ENCODE results near the gene HMGN1. TPM values are rescaled to one million over a fixed set of nuclear protein-coding genes. Genes with fewer than 3 reads are reported as not detected.
"Not testable (repeated sequence)": the region's sequence is repeated elsewhere in the genome, so short reads cannot be mapped to it uniquely, and the experiment has no call there.

HMGN1 gene, protein sequence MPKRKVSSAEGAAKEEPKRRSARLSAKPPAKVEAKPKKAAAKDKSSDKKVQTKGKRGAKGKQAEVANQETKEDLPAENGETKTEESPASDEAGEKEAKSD
- 283 TPM for polyA plus RNA-seq

DNA sequence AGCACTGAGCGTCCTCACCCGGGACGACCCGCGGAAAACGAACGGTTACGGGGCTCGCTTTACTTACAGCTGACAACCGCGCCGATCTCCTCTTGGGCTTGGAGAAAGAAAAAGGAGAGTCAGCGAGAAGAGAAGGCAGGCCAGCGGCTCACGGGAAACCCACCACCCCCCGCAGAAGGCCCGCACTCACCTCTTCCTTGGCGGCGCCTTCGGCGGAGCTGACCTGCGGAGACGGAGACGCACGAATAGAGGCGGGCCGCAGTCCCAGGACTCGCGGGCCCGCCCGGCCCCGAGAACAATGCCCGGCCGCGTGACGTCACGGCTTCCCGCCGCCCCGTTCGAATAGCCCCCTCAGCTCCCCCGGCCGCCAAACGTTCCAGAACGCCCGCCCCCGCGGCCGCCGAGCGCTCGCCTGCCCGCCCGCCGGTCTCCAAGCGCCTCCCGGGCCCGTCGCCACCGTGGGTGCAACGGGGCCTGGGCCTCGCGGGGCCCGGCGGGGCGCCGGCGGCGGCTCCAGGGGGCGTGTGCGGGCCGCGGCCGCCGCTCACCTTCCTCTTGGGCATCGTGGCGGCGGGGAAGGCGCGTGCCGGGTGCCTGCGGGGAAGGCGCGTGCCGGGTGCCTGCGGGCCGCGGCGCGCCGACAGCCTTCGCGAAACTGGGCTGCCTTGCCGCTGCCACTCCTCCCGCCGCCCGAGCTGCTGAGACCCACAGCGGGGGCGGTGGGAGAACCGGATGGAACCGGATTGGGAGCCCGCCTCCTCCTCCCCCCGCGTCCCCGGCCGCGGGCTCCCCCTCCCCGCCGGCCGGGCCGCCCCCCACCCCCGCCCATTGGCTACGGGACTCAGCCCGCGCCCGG, at the start of gene HMGN1:
TSS of gene HMGN1 (minus strand) at position 734 of the 856 bp plus-strand sequence. CDS start at position 563, 171 bp downstream.
- H3K27me3 Mint-ChIP-seq = peaks cover 3% of the 10 kb centered on the region
- H3K27ac Mint-ChIP-seq = peak within 1 kb of the TSS; percentile 98 to 100 (median 99)
- peaks cover 4% of the 10 kb centered on the region for H3K36me3 Mint-ChIP-seq
- H3K4me3 Mint-ChIP-seq = peak within 1 kb of the TSS; percentile 98 to 99 (median 99)
- peaks cover 17 to 36% (median 30%) of the 10 kb centered on the region in 3 donors for H3K4me1 Mint-ChIP-seq
- H3K9me3 Mint-ChIP-seq = peaks cover 0 to 3% (median 0%) of the 10 kb centered on the region in 3 donors

DNA sequence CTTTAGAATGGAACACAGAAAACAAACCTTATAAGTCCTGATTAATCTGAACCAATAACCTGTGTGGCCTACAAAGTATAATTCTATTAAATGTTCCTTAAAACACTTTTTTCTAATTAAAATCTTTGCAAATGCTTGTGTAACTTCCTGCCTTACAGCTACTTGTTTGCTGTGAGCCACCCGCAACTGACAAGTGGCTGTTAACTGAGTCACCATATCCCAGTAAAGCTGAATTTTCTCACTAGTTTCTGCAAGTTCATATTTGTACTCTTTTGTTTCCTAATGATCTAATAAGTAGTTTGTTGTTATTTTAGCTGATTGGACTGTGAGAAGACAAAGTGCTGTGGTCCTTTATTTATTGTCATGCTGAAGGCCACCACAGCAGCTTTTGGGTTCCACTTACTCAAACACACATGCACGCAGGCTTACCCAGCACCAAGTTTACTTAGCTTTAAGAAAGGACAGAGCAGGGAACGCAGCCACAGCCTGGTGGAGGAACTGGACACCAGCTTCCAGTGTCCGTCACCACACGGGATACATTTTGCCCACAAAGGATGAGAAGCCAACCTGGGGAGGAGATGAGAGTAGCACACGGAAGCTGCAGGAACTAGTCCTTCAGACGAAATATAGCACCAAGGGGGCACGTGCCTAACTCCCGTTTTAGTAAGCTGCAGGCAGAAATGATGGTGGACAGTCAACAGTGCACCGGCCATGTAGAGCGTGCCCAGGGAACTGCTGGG, 48.9 kb upstream of the HMGN1 start:
- H3K4me3 Mint-ChIP-seq = no peak overlapping the region
- no peaks in the 10 kb centered on the region for H3K36me3 Mint-ChIP-seq
- H3K27me3 Mint-ChIP-seq = no peaks in the 10 kb centered on the region
- H3K9me3 Mint-ChIP-seq = no peaks in the 10 kb centered on the region
- H3K4me1 Mint-ChIP-seq = no peaks in the 10 kb centered on the region
- H3K27ac Mint-ChIP-seq = no peak overlapping the region

DNA sequence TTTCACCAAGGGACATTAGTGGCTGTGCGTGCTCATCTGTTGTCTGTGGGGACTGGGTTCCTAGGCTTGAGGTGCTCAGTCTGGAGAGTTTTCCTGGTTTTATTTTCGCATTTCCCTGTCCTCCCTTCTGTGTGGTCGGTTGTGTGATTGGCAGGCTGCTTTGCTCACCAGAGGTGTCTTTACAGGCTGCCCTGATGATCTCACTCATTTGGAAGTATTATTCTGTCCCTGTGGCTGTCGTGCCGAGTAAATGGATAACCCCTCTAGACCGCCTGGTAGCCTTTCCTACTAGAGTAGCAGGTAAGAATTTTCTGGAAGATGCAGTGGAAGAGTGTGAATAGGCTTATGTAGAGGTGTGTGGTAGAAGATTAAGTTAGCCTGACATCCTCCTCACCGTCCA, 44.1 kb upstream of the HMGN1 start:
- no peaks in the 10 kb centered on the region for H3K27me3 Mint-ChIP-seq
- H3K4me1 Mint-ChIP-seq = peaks cover 2 to 14% (median 4%) of the 10 kb centered on the region in 3 donors

DNA sequence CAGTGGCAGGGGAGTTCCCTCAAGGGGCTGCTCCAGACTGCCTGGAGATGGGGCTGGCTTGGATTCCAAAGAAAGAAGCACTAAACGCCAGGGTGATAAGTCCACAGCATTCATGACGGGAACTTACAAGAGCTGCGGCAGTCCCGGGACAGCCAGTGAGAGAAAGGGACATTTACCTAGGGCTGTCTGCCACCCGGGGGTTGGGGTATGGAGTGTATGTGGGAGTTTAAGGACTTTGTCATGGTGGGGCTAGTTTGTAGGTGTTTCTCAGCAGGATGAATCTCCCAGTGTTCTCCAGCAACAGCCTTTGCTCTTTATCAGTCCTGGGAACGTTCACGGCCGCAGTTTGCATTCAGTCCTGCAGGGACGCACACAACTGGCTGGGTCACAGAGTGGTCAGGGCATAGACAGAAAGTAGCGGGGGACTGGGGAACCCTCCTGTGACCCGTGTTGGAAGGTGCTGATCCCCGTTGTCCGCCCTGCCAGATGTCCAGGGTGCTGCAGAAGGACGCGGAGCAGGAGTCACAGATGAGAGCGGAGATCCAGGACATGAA, 41.4 kb upstream of the HMGN1 start:
- no peak overlapping the region for H3K27ac Mint-ChIP-seq
- peaks cover 2% of the 10 kb centered on the region for H3K36me3 Mint-ChIP-seq
- peaks cover 2 to 19% (median 7%) of the 10 kb centered on the region in 3 donors for H3K4me1 Mint-ChIP-seq
- no peaks in the 10 kb centered on the region for H3K9me3 Mint-ChIP-seq
- H3K27me3 Mint-ChIP-seq = no peaks in the 10 kb centered on the region
- peak overlapping the region in 1 of 4 donors; percentile 81 for H3K4me3 Mint-ChIP-seq

More for the DNA sequence above, 44.1 kb upstream of the HMGN1 start:
- H3K36me3 Mint-ChIP-seq = peaks cover 2% of the 10 kb centered on the region
- no peaks in the 10 kb centered on the region for H3K9me3 Mint-ChIP-seq
- H3K4me3 Mint-ChIP-seq = peak overlapping the region in 1 of 4 donors; percentile 2
- H3K27ac Mint-ChIP-seq = no peak overlapping the region

DNA sequence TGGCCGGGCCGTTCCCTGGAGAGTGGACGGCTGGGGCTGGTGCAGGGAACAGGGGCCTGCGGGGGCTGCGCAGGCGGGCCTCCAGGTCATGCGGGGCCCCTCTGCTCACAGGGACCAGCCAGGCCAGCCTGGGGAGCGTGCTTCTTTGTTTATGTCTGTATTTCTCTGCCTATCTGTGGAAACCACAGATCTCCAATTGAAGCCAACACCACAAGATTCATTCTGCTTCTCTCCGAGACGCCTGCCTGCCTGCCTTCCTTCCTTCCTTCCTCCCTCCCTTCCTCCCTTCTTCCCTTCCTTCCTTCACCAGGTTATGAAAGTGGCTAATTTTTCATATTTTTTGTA, 39.9 kb upstream of the HMGN1 start:
- Mint-ChIP-seq H3K4me1 (peaks cover 4 to 19% (median 10%) of the 10 kb centered on the region in 3 donors), H3K9me3 (no peaks in the 10 kb centered on the region), H3K4me3 (peak overlapping the region; percentile 80 to 96 (median 84)), H3K27me3 (no peaks in the 10 kb centered on the region), H3K27ac (peak overlapping the region; percentile 31 to 85 (median 72)), H3K36me3 (peaks cover 2% of the 10 kb centered on the region)

DNA sequence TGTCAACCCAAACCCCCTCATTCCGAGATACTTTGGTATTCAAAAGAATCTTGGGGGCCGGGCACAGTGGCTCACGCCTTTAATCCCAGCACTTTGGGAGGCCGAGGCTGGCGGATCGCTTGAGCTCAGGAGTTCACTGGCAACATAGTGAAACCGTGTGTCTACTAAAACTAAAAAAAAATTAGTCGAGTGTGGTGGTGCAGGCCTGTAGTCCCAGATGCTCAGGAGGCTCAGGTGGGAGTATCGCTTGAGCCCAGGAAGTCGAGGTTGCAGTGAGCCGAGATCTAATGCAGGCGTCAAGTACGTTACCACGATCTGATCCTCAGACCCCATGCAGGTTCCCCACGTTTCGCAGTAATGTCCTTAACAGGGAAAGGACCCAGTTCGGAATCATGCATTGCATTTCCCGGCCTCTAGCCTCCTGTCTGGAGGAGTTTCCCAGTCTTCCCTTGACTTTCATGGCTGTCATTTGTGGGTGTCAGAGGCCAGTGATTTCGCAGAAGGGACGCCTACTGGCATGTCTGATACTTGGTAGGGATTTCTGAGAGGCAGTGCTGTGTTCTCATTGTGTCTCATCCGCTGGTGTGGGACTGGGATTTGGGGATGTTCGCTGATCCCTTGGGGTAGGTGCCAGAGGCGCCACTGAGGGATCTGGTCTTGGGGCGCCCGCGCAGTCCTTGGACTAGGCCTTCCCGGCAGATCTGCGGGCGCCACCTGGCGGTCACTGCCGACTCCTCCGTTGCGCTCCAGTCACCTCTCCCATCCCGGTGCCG, 39.3 kb upstream of the HMGN1 start:
- Mint-ChIP-seq H3K4me3 (peak overlapping the region; percentile 81 to 96 (median 90)), H3K36me3 (peaks cover 2% of the 10 kb centered on the region), H3K27ac (peak overlapping the region; percentile 72 to 93 (median 85)), H3K9me3 (no peaks in the 10 kb centered on the region), H3K4me1 (peaks cover 4 to 19% (median 10%) of the 10 kb centered on the region in 3 donors), H3K27me3 (no peaks in the 10 kb centered on the region)

DNA sequence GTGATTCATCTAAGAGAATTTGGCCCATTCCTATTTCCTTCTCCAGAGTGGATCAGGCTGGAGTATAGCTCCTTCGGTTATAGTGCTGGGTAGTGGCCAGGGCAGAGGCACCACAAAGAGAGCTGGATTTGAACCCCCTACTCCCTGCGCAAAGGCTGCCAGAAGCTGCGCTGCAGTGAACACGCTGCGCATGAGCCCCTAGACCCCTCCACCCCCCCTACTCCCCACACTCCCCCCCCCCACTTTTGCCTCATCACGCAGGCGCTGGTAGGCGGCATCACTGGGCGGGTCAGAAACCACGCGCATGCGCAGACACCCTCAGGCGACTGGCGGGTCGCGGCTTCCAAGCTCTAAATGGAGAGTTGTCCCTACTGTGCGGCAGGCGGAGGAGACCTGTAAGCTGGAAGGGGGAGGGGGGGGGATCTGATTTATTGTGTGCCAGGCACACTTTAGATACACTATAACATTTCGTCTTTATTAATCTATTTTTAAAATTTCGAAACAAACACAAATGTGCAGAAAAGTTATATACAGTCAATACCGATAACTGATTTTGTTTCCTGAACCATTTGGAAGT, 38.7 kb upstream of the HMGN1 start:
- H3K27ac Mint-ChIP-seq = peak overlapping the region; percentile 72 to 93 (median 85)
- H3K36me3 Mint-ChIP-seq = peaks cover 2% of the 10 kb centered on the region
- no peaks in the 10 kb centered on the region for H3K9me3 Mint-ChIP-seq
- peaks cover 4 to 19% (median 12%) of the 10 kb centered on the region in 3 donors for H3K4me1 Mint-ChIP-seq
- peak overlapping the region; percentile 81 to 96 (median 90) for H3K4me3 Mint-ChIP-seq
- no peaks in the 10 kb centered on the region for H3K27me3 Mint-ChIP-seq

DNA sequence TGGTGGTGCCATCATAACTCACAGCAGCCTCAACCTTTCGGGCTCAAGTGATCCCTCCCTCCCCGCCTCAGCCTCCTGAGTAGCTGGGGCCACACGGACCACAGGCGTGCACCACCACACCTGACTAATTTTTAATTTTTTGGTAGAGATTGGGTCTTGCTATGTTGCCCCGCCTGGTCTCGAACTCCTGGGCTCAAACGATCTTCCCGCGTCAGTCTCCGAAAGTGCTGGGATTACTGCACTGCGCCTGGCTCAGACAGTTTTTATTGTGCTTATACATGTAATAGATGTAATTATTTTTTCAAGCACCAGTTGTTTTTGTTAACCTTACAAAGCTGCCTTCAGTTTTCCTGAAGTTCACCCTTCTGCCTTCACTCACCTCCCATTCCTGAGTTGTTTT, 38.0 kb upstream of the HMGN1 start:
- Mint-ChIP-seq H3K27me3 (no peaks in the 10 kb centered on the region), H3K9me3 (no peaks in the 10 kb centered on the region), H3K27ac (peak overlapping the region in 1 of 3 donors; percentile 93), H3K4me1 (peaks cover 8 to 25% (median 16%) of the 10 kb centered on the region in 3 donors), H3K36me3 (peaks cover 5% of the 10 kb centered on the region), H3K4me3 (peak overlapping the region; percentile 81 to 96 (median 90))

DNA sequence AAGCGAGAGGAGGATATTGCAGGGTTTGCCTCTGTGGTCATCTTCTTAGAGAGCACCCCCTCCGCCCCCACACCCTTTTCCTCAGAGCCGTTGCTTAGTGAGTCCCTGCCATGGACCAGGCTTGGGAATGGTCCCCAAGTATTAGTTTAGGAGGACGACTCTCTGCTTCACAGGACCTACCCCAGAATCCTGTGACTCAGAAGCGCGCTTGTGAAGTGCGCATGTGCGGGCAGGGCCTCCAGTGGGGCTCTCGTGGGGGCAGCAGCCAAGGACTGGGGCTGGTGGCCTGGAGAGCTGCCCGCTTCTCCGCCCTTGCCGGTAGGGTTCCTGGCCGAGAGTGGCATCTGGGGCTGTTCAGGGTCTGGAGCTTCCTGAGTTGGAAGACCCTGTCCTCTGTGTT, 37.3 kb upstream of the HMGN1 start:
- no peaks in the 10 kb centered on the region for H3K27me3 Mint-ChIP-seq
- peaks cover 11 to 28% (median 19%) of the 10 kb centered on the region in 3 donors for H3K4me1 Mint-ChIP-seq
- H3K9me3 Mint-ChIP-seq = no peaks in the 10 kb centered on the region
- peaks cover 5% of the 10 kb centered on the region for H3K36me3 Mint-ChIP-seq
- H3K4me3 Mint-ChIP-seq = peak overlapping the region; percentile 39 to 88 (median 80)
- H3K27ac Mint-ChIP-seq = peak overlapping the region in 2 of 3 donors; percentile 32 to 84

DNA sequence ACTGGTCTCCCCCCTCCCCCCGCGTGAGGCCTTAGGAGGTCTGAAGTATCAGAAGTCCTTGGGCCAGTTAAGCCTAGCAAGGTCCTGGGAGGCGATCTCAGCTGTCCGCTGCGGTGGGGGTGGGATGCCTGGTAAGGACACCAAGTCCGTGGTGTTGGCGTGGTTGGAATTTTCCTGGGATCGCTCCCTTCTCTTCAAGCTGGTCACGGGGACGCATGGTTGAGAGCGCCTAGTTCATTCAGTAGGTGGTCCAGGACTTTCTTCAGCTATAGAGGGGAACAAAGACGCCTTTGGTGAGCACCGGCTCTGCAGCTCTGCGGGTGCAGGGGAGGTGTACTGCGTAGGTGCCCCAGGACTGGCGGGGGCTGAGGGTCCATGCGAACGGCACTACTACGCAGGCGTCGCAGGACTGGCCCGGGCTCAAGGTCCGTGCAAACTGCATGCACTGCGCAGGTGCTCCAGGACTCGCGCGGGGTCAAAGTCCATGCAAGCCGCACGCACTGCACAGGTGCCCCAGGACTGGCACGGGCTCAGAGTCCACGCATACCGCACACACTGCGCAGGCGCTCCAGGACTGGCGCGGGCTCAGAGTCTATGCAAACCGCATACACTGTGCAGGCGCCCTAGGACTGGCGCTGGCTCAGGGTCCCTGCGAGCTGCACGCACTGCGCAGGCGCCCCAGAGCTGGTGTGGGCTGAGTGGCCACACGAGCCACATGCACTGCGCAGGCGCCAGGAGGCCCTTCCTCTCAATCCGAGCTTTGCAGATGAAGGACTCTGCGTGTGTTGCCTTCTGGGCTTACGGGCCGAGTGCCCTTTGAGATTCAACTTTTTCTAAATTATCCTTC, 36.6 kb upstream of the HMGN1 start:
- Mint-ChIP-seq H3K27ac (peak overlapping the region; percentile 45 to 84 (median 59)), H3K27me3 (no peaks in the 10 kb centered on the region), H3K9me3 (no peaks in the 10 kb centered on the region), H3K4me1 (peaks cover 15 to 32% (median 22%) of the 10 kb centered on the region in 3 donors), H3K4me3 (peak overlapping the region; percentile 75 to 88 (median 80)), H3K36me3 (peaks cover 4% of the 10 kb centered on the region)

DNA sequence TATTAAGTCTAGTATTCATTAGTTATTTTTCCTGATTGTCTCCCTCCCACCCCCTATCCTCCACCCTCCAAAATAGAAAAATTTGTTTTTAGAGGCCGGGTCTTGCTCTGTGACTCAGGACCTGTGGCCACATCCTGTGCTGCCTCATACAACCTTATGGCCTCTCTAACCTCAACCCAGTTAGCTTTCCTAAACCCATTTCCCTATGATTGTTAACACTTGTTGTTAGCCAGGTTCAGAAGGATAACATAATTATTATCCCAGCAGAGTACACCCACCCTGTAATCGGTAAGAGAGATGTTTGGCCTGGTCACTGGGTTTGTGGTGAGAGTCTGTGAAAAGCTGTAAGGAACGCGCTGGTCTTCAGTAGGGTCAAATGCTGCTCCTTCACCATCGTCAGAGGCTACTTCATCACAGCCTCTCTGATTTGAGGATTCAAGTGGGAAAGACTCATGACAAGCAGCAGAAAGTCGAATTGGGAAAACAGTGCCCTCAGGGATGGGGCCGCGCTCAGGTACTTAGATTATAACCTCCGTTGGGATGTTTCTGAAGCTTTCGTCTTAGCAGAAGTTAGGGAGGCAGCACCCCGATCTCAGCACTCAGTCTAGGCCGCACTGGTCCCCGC, 35.9 kb upstream of the HMGN1 start:
- Mint-ChIP-seq H3K4me1 (peaks cover 15 to 38% (median 22%) of the 10 kb centered on the region in 3 donors), H3K27ac (peak overlapping the region in 2 of 3 donors; percentile 45 to 59), H3K36me3 (peaks cover 3% of the 10 kb centered on the region), H3K9me3 (no peaks in the 10 kb centered on the region), H3K27me3 (no peaks in the 10 kb centered on the region), H3K4me3 (peak overlapping the region in 3 of 4 donors; percentile 17 to 84 (median 28))

DNA sequence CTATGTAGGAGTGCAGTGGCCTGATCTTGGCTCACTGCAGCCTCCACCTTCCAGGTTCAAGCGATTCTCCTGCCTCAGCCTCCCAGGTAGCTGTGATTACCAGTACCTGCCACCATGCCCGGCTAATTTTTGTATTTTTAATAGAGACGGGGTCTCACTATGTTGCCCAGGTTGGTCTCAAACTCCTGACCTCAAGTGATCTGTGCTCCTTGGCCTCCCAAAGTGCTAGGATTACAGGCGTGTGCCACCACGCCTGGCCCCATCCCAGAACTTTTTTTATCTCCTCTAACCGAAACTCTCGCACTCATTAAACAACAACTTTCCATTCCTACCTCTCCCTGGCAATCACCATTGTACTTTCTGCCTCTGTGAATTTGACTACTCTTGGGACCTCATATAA, 33.2 kb upstream of the HMGN1 start:
- peak overlapping the region; percentile 4 to 75 (median 47) for H3K4me3 Mint-ChIP-seq
- not testable (repeated sequence) for H3K9me3 Mint-ChIP-seq, H3K27me3 Mint-ChIP-seq, H3K36me3 Mint-ChIP-seq
- peaks cover 15 to 21% (median 18%) of the 10 kb centered on the region in 3 donors for H3K4me1 Mint-ChIP-seq
- H3K27ac Mint-ChIP-seq = peak overlapping the region; percentile 17 to 79 (median 64)

DNA sequence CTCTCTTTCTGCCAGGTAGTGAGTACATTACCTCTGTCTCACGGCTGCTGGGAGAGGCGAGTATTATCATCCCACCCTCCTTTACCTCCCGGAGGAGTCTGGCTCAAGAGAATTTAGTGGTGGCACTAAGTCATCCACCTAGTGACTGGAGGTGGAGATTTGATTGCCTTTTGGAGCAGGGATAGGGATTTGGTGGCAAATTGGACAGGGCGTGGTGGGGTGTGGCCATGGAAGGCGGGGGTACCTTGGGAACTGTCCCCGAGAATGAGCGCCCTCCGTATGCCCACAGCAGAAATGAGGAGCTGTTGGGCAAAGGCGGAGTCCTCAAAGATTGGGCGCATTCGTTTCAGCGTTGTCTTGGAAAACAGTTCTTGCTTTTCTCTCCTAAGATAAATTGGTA, 32.1 kb upstream of the HMGN1 start:
- Mint-ChIP-seq H3K4me1 (peaks cover 15 to 19% (median 15%) of the 10 kb centered on the region in 3 donors), H3K36me3 (peaks cover 3% of the 10 kb centered on the region), H3K27ac (peak overlapping the region; percentile 72 to 81 (median 79)), H3K27me3 (no peaks in the 10 kb centered on the region), H3K9me3 (no peaks in the 10 kb centered on the region), H3K4me3 (peak overlapping the region; percentile 90 to 98 (median 95))

Measured in IgD-negative memory B cell (primary cell).